ENCODE data around the gene UPF3A. TPM values are rescaled to one million over a fixed set of nuclear protein-coding genes. Genes with fewer than 3 reads are reported as not detected.
A peak's percentile ranks its signal among the peaks of the same experiment; 100 is the strongest.

The UPF3A gene
- total and polyA plus RNA-seq, 9 of the 15 experiments (the other 6 are each of a cell fraction or from before 2014, with no cell fraction given), result 15.6 to 76.5 (median 40.9) TPM

- WGBS (ENCODE audit: insufficient coverage, low coverage, missing lambda C conversion rate), result 6% methylated on average over 15 of the region's 17 CpGs
- no TSS peak for BruUV-seq (replicated peaks)
- H3K79me2 ChIP-seq (ENCODE audit: control insufficient read depth, insufficient read depth, low read length), result peaks cover 54% of the 10 kb centered on the region
- H4K20me1 ChIP-seq (replicated peaks; ENCODE audit: control insufficient read depth, insufficient read depth, low read length), result no peaks in the 10 kb centered on the region
- ChIA-PET POLR2A (no interaction called here), CTCF (ENCODE audit: low intra/inter-chr PET ratio) (no interaction called here)
- ATAC-seq (peak; percentile 40), DNase-seq (ENCODE audit: extremely low read depth in 1 of 4, low spot score in 3 of 4) (peak in 1 of 4 experiments; percentile 47), FAIRE-seq (peak; percentile 83)
- peak overlapping the region; percentile 75 for H3K4me3 ChIP-seq
- no peaks in the 10 kb centered on the region for H3K9me1 ChIP-seq (ENCODE audit: control insufficient read depth, insufficient read depth, low read length)
- H3K4me1 ChIP-seq (replicated peaks in 1 of 2; ENCODE audit: control insufficient read depth in 2 of 2, insufficient read depth in 2 of 2, low read length in 2 of 2), result peaks cover 3 to 16% of the 10 kb centered on the region in 2 experiments; a peak in 4 of 5 replicates
- peak overlapping the region; percentile 86 to 88 for H3K9ac ChIP-seq (ENCODE audit: insufficient read depth in 1 of 2, low read depth in 2 of 2, low read length in 2 of 2)
- H3K9me3 ChIP-seq (replicated peaks; ENCODE audit: control insufficient read depth, insufficient read depth, low read depth, low read length), result no peaks in the 10 kb centered on the region
- H3K27ac ChIP-seq (ENCODE audit: extremely low read depth, low read depth, low read length), result peak overlapping the region; percentile 77
- intact Hi-C loops (cut with micrococcal nuclease), result no loop called here
- H3K4me2 ChIP-seq (ENCODE audit: insufficient read depth, low read length), result peak overlapping the region; percentile 89
- peak overlapping the region; percentile 99 for H2AFZ ChIP-seq (ENCODE audit: low read depth, low read length)
- peaks cover 3% of the 10 kb centered on the region; the same call in 2 of the 3 replicates for H3K36me3 ChIP-seq (ENCODE audit: control insufficient read depth, insufficient read depth, low read length)
- in situ Hi-C loops (cut with MboI), result no loop called here
- no peaks in the 10 kb centered on the region for H3K27me3 ChIP-seq (ENCODE audit: control insufficient read depth in 2 of 2, insufficient read depth in 2 of 2, low read length in 2 of 2)
- TF ChIP-seq YY1 (IDR thresholded peaks at IDR 0.05; ENCODE audit: borderline replicate concordance in 1 of 3, control insufficient read depth in 1 of 3, extremely low read depth in 1 of 3, insufficient read depth in 3 of 3, insufficient read length in 1 of 3, insufficient replicate concordance in 2 of 3, low read depth in 1 of 3, low read length in 2 of 3), result peak in 1 of 3 experiments; percentile 13
- TF ChIP-seq GABPA (tag; conservative IDR thresholded peaks at IDR 0.05; ENCODE audit: low read depth), result peak; percentile 21; the same call in 1 of the 2 replicates
- TF ChIP-seq ZNF707 (CRISPR knock-in tag; conservative IDR thresholded peaks at IDR 0.05), result no peak
- TF ChIP-seq RERE (CRISPR knock-in tag; IDR thresholded peaks at IDR 0.05; ENCODE audit: borderline replicate concordance), result 0 out of 2 replicates have a peak, but pooled peaks have one; percentile 42
- TF ChIP-seq ATF7 (IDR thresholded peaks at IDR 0.05), result peak; percentile 97
- TF ChIP-seq CCNT2 (IDR thresholded peaks at IDR 0.05; ENCODE audit: borderline replicate concordance, extremely low read depth, insufficient read length, low read depth, low read length), result no peak
- 0 out of 4 replicates have a peak, but pooled peaks of 1 of the 2 experiments have one; percentile 15 for TF ChIP-seq MNT (conservative IDR thresholded peaks at IDR 0.05)
- no peak for TF ChIP-seq ZNF655 (CRISPR knock-in tag; IDR thresholded peaks at IDR 0.05)
- peak; percentile 51 for TF ChIP-seq TAF9B (IDR thresholded peaks at IDR 0.05; ENCODE audit: partially characterized antibody)
Observed at GRCh38 chr13:114313061-114313860, 31.9 kb downstream of the UPF3A start.

All from K562 (cell line).